Calu3 (cell line): ENCODE measurements around the gene BBS12. TPM values are rescaled to one million over a fixed set of nuclear protein-coding genes. Genes with fewer than 3 reads are reported as not detected.

Experiments used
- BruUV-seq: library from RNA; stranded (reverse); fragments of 400-500 nt; replicated peaks from 2 replicates; lab custom pipeline; 2021; lab: Mats Ljungman, UMichigan
- CTCF ChIA-PET: fragments of 300-600 bp; sonication (Branson Sonifier 250); formaldehyde crosslinking; loops from one replicate; lab custom pipeline; 2022; ENCODE audit warnings: antibody characterized with exemption; lab: Charles Lee
- DNase-seq: peaks from one replicate; pipeline ENCODE4 v3.0.0; 2022
- H3K27ac Mint-ChIP-seq: one replicate; pipeline ENCODE4 v1.8.0; 2022; ENCODE audit warnings: mixed read lengths; ENCODE audit not compliant: unreplicated experiment
- H3K27me3 Mint-ChIP-seq: one replicate; pipeline ENCODE4 v1.8.0; 2022; ENCODE audit warnings: mixed read lengths; ENCODE audit not compliant: unreplicated experiment
- H3K36me3 Mint-ChIP-seq: one replicate; pipeline ENCODE4 v1.8.0; 2022; ENCODE audit warnings: mild to moderate bottlenecking, moderate library complexity, mixed read lengths; ENCODE audit not compliant: insufficient read depth, unreplicated experiment
- H3K4me1 Mint-ChIP-seq: one replicate; pipeline ENCODE4 v1.8.0; 2022; ENCODE audit warnings: mild to moderate bottlenecking, low read depth, mixed read lengths; ENCODE audit not compliant: unreplicated experiment
- H3K4me3 Mint-ChIP-seq: one replicate; pipeline ENCODE4 v1.8.0; 2022; ENCODE audit warnings: mild to moderate bottlenecking, low read depth, moderate library complexity, mixed read lengths; ENCODE audit not compliant: unreplicated experiment
- H3K9me3 Mint-ChIP-seq: one replicate; pipeline ENCODE4 v1.8.0; 2022; ENCODE audit warnings: low read depth, mixed read lengths; ENCODE audit not compliant: unreplicated experiment
- intact Hi-C: fragments of 100-400 bp; cut with micrococcal nuclease; formaldehyde crosslinking; loops from one replicate; pipeline ENCODE4 v1.10.0; 2022; ENCODE audit not compliant: unreplicated experiment
- total RNA-seq: library from RNA; stranded (reverse); gene quantifications from 2 replicates; pipeline ENCODE4 v1.2.3, GENCODE V29; 2022
- TF ChIP-seq, protein P1 (sequence below): fragments of 200-600 bp; IDR thresholded peaks from one replicate; pipeline ENCODE4 v1.8.0; 2022; ENCODE audit warnings: antibody characterized with exemption; ENCODE audit not compliant: unreplicated experiment

Gene BBS12
- total RNA-seq, 1 experiment from 2014 or later: 2.4 TPM

DNA sequence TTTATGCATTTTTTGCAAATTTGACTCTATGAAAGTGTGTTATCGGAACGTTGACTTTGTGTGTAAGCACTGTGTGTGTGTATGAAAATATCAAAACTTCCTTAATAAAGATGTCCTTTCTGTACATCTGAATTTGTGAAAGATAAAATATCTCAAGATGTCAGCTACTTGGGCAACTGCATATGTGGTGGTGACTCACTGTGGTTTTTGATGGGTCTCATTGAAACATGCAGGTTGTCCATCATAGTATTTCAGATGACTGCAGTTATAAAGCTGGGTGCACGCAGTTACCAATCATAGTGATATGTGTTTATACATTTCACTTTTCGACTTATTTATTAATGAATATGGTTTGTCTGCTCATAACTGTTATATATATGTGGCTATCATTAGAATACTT lies 19.7 kb upstream of the BBS12 start:
- Mint-ChIP-seq H3K36me3 (peaks cover 4% of the 10 kb centered on the region), H3K4me1 (peaks cover 8% of the 10 kb centered on the region), H3K4me3 (no peak overlapping the region), H3K27me3 (no peaks in the 10 kb centered on the region), H3K9me3 (no peaks in the 10 kb centered on the region), H3K27ac (no peak overlapping the region)
- no TSS peak for BruUV-seq
- DNase-seq: no peak
- CTCF ChIA-PET: no interaction called here
- intact Hi-C loops: no loop called here
- TF ChIP-seq, protein P1, sequence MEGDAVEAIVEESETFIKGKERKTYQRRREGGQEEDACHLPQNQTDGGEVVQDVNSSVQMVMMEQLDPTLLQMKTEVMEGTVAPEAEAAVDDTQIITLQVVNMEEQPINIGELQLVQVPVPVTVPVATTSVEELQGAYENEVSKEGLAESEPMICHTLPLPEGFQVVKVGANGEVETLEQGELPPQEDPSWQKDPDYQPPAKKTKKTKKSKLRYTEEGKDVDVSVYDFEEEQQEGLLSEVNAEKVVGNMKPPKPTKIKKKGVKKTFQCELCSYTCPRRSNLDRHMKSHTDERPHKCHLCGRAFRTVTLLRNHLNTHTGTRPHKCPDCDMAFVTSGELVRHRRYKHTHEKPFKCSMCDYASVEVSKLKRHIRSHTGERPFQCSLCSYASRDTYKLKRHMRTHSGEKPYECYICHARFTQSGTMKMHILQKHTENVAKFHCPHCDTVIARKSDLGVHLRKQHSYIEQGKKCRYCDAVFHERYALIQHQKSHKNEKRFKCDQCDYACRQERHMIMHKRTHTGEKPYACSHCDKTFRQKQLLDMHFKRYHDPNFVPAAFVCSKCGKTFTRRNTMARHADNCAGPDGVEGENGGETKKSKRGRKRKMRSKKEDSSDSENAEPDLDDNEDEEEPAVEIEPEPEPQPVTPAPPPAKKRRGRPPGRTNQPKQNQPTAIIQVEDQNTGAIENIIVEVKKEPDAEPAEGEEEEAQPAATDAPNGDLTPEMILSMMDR: no peak

DNA sequence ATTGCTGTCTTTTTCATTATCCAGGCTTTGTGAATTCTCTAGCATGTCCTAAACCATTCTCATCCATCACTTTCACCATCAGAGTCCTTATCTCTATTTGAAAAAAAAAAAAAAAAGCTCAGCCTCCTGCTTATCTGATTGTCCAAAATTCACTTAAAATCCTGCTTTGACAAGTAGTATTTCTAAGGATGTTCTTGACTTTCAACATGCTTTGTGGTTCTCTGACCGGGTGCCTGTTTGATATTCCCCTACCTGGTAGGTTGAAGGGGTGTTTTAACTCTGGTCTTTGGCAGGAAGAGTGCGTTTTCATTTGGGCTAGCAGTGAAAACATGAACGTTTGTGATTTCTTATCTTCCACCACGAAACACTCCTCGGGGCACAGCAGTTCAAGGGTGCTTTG lies 17.3 kb upstream of the BBS12 start:
- CTCF ChIA-PET: no interaction called here
- intact Hi-C loops: no loop called here
- DNase-seq: no peak
- Mint-ChIP-seq H3K27me3 (no peaks in the 10 kb centered on the region), H3K36me3 (peaks cover 4% of the 10 kb centered on the region), H3K27ac (no peak overlapping the region), H3K9me3 (no peaks in the 10 kb centered on the region), H3K4me3 (no peak overlapping the region), H3K4me1 (peaks cover 8% of the 10 kb centered on the region)
- no TSS peak for BruUV-seq
- TF ChIP-seq, protein P1: no peak

GRCh38 chr4:122716825-122717448 lies 15.6 kb upstream of the BBS12 start:
- TF ChIP-seq, protein P1: peak; percentile 34
- no peaks in the 10 kb centered on the region for H3K27me3 Mint-ChIP-seq
- DNase-seq: peak; percentile 72
- BruUV-seq: no TSS peak
- H3K4me1 Mint-ChIP-seq: no peaks in the 10 kb centered on the region
- no peak overlapping the region for H3K4me3 Mint-ChIP-seq
- no peak overlapping the region for H3K27ac Mint-ChIP-seq
- intact Hi-C loops: loop anchor here (1.0 to 2.0 kb wide), 2 partner anchors 50 to 115 kb away; no protein-coding TSS in a partner anchor
- CTCF ChIA-PET: interaction anchor here (0.5 to 1.0 kb wide), 5 partner anchors 16 to 215 kb away, joined by 3 to 7 read pairs (median 4); partner anchors contain the start of genes BBS12 and NUDT6
- no peaks in the 10 kb centered on the region for H3K9me3 Mint-ChIP-seq
- no peaks in the 10 kb centered on the region for H3K36me3 Mint-ChIP-seq

DNA sequence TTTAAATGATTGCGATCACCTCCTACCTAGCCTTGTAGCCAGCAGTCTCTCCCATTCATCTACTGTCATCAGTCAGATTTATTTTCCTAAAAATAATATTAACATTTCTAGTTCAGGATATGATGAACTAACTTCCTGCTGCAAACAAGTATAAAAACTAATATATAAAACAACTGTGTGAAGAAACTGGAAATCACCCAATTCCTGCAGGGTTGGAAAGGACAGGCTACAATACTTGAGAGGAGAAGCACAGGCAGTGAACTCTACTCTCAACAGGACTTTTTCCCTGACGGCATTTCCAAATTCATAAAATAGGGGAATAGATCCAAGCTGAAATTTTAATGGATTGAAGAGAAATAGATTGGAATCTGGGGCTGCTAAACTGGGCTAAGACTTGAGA lies 14.2 kb upstream of the BBS12 start:
- no peak for DNase-seq
- intact Hi-C loops: no loop called here

More for the DNA sequence above, 14.2 kb upstream of the BBS12 start:
- BruUV-seq: no TSS peak
- TF ChIP-seq, protein P1: no peak
- H3K27ac Mint-ChIP-seq: no peak overlapping the region
- no peaks in the 10 kb centered on the region for H3K4me1 Mint-ChIP-seq
- no peaks in the 10 kb centered on the region for H3K36me3 Mint-ChIP-seq
- no peak overlapping the region for H3K4me3 Mint-ChIP-seq
- H3K27me3 Mint-ChIP-seq: no peaks in the 10 kb centered on the region
- CTCF ChIA-PET: no interaction called here
- H3K9me3 Mint-ChIP-seq: no peaks in the 10 kb centered on the region
